Measurements from ENCODE around the gene ABLIM3. TPM values are rescaled to one million over a fixed set of nuclear protein-coding genes. Genes with fewer than 3 reads are reported as not detected.

The ABLIM3 gene
- total and polyA plus RNA-seq, 11 donors: 43.2 to 175 (median 97.8) TPM

DNA sequence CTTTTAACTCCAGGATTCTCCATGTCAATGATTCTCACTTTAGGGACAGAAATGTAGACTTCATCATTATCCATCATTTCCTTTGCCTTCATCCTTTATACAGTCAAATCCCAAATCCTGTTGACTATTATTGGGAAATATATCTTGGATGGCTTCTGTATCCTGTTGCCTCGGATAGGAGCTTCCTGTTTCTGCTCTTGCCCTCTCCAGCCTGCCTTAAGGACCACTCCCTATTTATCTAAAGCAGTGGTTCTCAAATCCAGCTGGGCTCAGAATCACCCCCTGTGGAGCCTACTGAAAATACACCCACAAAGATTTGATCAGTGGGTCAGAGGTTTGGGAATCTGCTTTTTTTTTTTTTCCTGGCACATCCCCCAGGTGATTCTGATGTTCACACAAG is 138.8 kb downstream of the ABLIM3 start:
- peak in 1 of 4 donors; percentile 21 for ATAC-seq
- WGBS, 4 donors: 16 to 25% (median 24%) methylated on average over 1 of the region's 1 CpG
- Histone ChIP-seq H3K27ac (peak overlapping the region in 10 of 12 donors; percentile 18 to 92 (median 80)), H3K36me3 (peaks cover 0 to 5% (median 0%) of the 10 kb centered on the region in 9 donors), H3K9me3 (no peaks in the 10 kb centered on the region), H3K27me3 (no peaks in the 10 kb centered on the region), H3K4me1 (peaks cover 16 to 98% (median 84%) of the 10 kb centered on the region in 12 donors), H3K4me3 (no peak overlapping the region)
- no peak for DNase-seq
- TF ChIP-seq POLR2A (IDR thresholded peaks at IDR 0.05): no peak
- TF ChIP-seq, protein P1, sequence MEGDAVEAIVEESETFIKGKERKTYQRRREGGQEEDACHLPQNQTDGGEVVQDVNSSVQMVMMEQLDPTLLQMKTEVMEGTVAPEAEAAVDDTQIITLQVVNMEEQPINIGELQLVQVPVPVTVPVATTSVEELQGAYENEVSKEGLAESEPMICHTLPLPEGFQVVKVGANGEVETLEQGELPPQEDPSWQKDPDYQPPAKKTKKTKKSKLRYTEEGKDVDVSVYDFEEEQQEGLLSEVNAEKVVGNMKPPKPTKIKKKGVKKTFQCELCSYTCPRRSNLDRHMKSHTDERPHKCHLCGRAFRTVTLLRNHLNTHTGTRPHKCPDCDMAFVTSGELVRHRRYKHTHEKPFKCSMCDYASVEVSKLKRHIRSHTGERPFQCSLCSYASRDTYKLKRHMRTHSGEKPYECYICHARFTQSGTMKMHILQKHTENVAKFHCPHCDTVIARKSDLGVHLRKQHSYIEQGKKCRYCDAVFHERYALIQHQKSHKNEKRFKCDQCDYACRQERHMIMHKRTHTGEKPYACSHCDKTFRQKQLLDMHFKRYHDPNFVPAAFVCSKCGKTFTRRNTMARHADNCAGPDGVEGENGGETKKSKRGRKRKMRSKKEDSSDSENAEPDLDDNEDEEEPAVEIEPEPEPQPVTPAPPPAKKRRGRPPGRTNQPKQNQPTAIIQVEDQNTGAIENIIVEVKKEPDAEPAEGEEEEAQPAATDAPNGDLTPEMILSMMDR (IDR thresholded peaks at IDR 0.05): peak in 1 of 12 donors; percentile 5
- intact Hi-C loops (cut with DNase I): no loop called here

DNA sequence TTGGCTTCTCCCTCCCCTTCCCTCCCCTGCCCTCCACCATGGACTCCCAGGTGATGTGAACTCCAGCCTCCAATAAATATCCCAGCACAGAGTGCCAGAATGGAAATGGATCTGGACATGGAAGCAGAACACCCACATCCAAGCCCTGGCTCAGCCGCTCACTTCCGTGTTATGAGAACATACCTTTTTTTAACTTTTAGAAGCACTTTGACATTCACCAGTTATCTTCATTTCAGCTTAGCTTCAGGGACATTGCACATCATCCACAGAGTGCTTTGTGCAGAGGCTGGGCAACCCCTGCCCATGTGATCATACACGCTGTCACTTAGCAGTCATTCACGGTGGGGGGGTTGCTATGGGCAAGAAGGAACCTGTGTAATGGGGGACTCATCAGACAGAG is 139.5 kb downstream of the ABLIM3 start:
- Histone ChIP-seq H3K36me3 (peaks cover 0 to 7% (median 0%) of the 10 kb centered on the region in 9 donors), H3K27me3 (no peaks in the 10 kb centered on the region), H3K9me3 (no peaks in the 10 kb centered on the region), H3K4me1 (peaks cover 16 to 100% (median 88%) of the 10 kb centered on the region in 12 donors), H3K27ac (peak overlapping the region; percentile 5 to 92 (median 78)), H3K4me3 (no peak overlapping the region)
- ATAC-seq (peak; percentile 58 to 72 (median 70)), DNase-seq (peak in 4 of 5 donors; percentile 44 to 75 (median 50))
- intact Hi-C loops (cut with DNase I): no loop called here
- no peak for TF ChIP-seq POLR2A (IDR thresholded peaks at IDR 0.05)
- TF ChIP-seq, protein P1 (IDR thresholded peaks at IDR 0.05): no peak
- WGBS, 4 donors: 30 to 44% (median 37%) methylated on average over 4 of the region's 4 CpGs

DNA sequence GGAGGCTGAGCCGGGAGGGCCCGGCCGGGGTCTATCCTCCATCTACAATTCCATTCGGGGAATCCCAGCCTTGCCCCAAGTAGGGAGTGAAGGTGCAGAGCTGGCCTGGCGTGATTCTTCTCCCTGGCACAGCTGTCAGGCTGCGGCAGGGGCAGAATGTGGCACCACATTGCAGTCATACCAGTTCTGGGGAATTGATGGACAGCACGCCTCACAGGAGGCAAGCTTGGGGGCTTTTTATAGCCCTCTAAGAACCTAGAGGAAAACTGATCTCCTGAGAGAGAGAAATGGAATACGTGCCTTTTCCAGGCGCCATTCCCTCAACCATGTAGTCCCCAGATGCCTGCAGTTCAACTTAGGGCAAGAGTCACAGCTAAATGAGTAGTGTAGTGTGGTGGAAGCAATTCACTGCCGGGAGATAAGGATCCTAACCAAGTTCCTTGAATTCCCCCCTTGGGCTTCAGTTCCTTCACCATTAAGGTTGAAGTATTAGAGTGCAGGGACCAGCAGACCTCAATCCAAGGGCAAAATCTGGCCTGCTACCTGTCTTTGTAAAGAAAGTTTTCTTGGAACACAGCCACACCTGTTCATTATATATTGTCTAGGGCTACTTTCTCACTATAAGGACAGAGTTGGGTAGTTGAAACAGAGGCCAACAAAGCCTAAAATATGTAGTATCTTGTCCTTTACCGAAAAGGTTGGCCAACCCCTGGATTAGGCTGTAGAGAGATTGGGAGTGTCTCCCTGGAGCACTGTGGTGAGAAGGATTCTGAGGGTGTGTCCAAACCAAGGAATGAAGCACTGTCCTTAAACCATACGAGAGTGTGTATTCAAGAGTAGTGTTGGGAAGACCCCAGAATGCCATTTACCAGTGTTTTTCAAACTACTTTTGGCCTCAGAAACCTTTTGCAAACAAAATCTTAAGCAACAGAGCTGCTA is 141.0 kb downstream of the ABLIM3 start:
- 43 to 52% (median 48%) methylated on average over 12 of the region's 12 CpGs for WGBS, 4 donors
- H3K36me3 ChIP-seq: peaks cover 0 to 14% (median 0%) of the 10 kb centered on the region in 9 donors
- intact Hi-C loops (cut with DNase I): no loop called here
- peaks cover 16 to 98% (median 84%) of the 10 kb centered on the region in 12 donors for H3K4me1 ChIP-seq
- H3K27ac ChIP-seq: peak overlapping the region; percentile 14 to 92 (median 78)
- ATAC-seq (peak; percentile 41 to 56 (median 48)), DNase-seq (peak in 2 of 5 donors; percentile 53 to 57)
- H3K9me3 ChIP-seq: no peaks in the 10 kb centered on the region
- no peak for TF ChIP-seq POLR2A (IDR thresholded peaks at IDR 0.05)
- TF ChIP-seq, protein P1 (IDR thresholded peaks at IDR 0.05): no peak
- no peaks in the 10 kb centered on the region for H3K27me3 ChIP-seq
- no peak overlapping the region for H3K4me3 ChIP-seq

DNA sequence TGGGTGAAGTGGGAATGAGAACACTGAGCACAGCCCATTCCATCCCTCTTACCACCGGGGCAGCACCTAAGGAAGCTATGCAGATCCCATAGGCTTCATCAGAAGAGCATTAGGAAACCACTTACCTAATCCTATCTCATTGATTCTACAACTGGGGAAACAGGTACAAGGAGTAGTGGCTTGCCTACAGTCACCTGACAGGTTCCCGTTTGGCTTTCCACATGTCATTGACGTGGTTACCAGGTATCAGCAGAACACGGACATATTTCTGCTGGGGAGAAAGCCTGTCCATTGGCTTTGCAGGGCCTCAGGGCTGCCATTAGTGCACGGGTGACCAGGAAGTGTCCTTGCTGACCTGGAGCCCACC is 141.7 kb downstream of the ABLIM3 start:
- no peaks in the 10 kb centered on the region for H3K9me3 ChIP-seq
- WGBS, 4 donors: 74 to 77% (median 75%) methylated on average over 5 of the region's 5 CpGs
- peaks cover 16 to 98% (median 84%) of the 10 kb centered on the region in 12 donors for H3K4me1 ChIP-seq
- intact Hi-C loops (cut with DNase I): no loop called here
- no peak for ATAC-seq
- H3K4me3 ChIP-seq: no peak overlapping the region
- H3K27ac ChIP-seq: peak overlapping the region; percentile 14 to 92 (median 78)
- no peaks in the 10 kb centered on the region for H3K27me3 ChIP-seq
- H3K36me3 ChIP-seq: peaks cover 0 to 14% (median 0%) of the 10 kb centered on the region in 9 donors
- no peak for DNase-seq
- no peak for TF ChIP-seq POLR2A (IDR thresholded peaks at IDR 0.05)
- TF ChIP-seq, protein P1 (IDR thresholded peaks at IDR 0.05): no peak
